Measurements from ENCODE around the gene LSM14B. TPM values are rescaled to one million over a fixed set of nuclear protein-coding genes. Genes with fewer than 3 reads are reported as not detected.

The LSM14B gene
- 40.2 and 40.7 TPM in 2 replicates for total RNA-seq

DNA sequence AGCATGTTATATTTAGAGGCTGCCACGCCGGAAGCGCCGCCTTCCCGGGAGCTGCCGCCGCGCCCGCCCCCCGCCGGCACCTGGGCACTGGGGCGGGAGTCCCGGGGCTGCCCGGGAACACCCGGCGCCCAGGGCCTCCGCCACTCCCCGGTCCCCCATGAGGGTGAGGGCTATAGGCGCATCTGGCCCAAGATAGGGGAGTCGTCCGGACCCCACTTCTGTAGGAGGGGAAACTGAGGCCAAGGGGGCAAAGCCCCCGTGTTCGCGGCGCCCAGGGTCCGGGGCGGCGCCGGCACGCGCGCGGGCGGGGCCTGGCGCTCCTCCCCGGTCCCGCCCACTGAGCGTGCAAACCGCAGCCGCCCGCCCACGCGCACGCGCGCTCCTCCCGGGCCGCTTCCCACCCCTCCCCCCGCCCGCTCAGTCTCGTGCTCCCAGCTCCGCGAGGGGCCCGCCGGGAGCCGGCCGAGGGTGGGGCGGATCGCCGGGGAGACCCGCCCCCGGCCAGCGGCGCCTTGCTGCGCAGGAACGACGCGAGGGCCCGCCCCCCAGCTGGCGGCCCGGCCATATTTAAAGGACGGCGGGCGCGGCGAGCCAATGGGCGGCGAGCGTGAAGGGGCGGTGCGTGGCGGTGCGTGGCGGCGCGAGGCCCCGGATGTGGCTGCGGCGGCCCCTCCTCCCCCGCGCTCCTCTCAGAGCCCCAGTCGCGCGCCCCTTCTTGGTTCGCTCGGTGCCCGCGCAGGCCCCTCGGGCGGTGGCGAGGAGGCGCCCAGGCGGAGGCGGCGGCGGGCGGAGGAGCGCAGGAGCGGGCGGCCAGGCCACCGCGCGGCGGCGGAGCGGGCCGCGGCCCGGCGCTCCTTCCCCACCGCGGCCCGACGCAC lies at the start of gene LSM14B:
TSS of gene LSM14B (plus strand) at position 700 of the 878 bp plus-strand sequence. CDS start 192 bp downstream, outside the sequence.

DNA sequence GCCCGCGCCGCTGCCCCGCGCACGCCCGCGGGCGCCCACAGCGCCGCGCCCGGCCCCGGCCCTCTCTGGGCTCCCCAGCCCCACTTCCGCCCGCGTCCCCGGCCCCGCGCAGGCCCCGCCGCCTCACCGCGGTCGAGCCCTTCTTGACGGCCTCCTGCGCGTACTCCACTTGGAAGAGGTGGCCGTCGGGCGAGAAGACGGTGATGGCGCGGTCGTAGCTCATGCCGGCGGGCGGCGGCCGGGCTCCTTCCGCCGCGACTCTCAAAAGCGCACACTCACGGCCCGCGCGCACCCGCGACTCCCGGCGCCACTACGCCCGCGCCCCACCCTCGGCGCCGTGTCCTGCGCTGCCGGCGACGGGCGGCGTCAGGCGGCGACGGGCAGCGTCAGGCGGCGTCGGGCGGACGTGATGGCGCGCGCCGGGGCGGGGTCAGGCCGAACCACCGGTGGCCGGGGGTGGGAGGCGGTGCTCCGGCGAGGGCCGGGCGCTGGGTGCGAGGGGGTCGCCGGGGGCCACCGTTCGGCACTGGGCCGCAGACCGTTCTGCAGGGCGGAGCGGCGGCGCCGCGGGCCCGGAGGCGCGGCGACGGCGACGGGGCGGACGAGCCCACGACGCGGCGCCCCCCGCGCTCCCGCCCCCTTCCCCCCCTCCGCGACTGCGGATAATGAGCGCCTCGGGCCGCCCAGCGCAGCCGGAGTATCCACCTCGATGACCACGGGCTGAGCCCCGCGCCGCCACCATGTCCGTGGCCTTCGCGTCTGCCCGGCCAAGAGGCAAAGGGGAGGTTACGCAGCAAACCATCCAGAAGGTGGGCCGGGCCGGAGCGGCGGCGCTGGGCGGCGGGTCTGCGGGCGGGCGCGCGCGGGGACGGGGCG lies 21.0 kb downstream of the LSM14B start, which contains the start of the genes PSMA7 and SS18L1:
TSS of gene PSMA7 (minus strand) at position 314 of the 876 bp plus-strand sequence. CDS start at position 223, 91 bp downstream.
TSS of gene SS18L1 (plus strand) at position 689 of the 876 bp plus-strand sequence. CDS start at position 741, 52 bp downstream.

DNA sequence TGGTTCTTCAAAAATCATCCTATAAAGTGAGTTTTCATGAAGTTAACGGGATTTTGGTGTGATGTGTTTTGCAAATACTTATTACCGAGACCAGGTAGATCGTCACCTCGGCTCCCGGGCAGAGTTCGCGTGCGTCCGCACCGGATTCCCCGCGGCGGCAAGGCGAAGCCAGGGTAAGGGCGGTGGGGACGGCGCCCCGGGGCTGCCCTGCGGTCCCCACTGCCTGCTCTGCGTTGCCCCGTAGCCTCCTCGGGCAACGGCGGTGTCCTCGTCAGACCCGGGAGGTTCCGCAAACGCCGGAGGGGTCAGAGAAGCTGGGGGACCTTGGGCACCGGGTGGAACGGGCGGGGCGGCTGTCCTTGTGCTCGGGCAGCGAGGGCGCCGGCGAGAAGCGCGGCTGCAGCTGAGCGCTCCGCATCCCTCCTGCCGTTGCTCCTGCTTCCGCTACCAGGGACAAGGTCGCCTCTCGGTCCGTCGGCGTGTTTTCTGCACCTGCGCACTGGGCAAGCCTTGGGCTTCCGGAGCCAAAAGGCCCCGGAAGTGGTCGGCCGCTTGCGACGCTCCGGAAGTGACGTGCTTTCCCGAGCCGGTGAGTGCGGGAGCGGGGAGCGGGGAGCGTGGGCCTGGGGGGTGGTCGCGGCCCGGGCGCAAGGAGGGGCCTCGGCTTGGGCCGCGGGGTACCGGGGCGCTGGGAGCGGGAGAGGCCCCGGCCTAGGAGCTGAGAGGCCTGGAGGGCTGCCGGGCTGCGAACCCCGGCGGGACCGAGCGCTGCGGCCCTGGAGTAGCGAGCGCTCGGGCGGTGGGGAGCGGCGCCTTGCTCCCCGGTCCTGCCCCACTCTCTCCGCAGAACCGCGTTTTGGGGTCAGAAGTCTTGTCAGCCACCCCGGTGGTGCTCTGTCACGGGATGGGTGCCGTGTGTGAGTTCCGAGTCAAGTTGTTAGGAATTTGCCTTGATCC lies 60.5 kb downstream of the LSM14B start, which contains the start of gene MTG2:
TSS of gene MTG2 (plus strand) at position 560 of the 957 bp plus-strand sequence. CDS start 10,393 bp downstream, outside the sequence.

Other genes starting within 250 kb of the LSM14B start
- gene TAF4, start 56.6 kb upstream of the LSM14B start, total RNA-seq, result 9.6 and 10.5 TPM in 2 replicates
- 340 and 346 TPM in 2 replicates for gene PSMA7, start 20.9 kb downstream of the LSM14B start, total RNA-seq
- 8.8 and 17.6 TPM in 2 replicates for gene SS18L1, start 21.3 kb downstream of the LSM14B start, total RNA-seq
- gene MTG2, start 60.6 kb downstream of the LSM14B start, total RNA-seq, result 17.3 and 20.6 TPM in 2 replicates
- gene HRH3, start 97.8 kb downstream of the LSM14B start, total RNA-seq, result not detected in 2 replicates
- gene OSBPL2, start 116.0 kb downstream of the LSM14B start, total RNA-seq, result 23.9 and 34.1 TPM in 2 replicates
- gene ADRM1, start 180.5 kb downstream of the LSM14B start, total RNA-seq, result 174 and 247 TPM in 2 replicates
- 53.8 and 64.3 TPM in 2 replicates for gene LAMA5, start 244.8 kb downstream of the LSM14B start, total RNA-seq